Mucosa of rectum (tissue), 2 donors: Measurements from ENCODE around the gene NHEJ1.

Experiments used
- H3K27ac ChIP-seq, 2 donors: one replicate each; pipeline ENCODE4 v1.7.0; 2013; ENCODE audit warnings: inconsistent platforms in 2 of 2, low read depth in 2 of 2, low read length in 2 of 2
- H3K27me3 ChIP-seq, 2 donors: one replicate each; pipeline ENCODE4 v1.7.0; 2013; ENCODE audit warnings: low read length in 2 of 2; ENCODE audit not compliant: control insufficient read depth in 2 of 2, insufficient read depth in 2 of 2
- H3K36me3 ChIP-seq, 2 donors: one replicate each; pipeline ENCODE4 v1.7.0; 2013; ENCODE audit warnings: low read length in 2 of 2; ENCODE audit not compliant: control insufficient read depth in 2 of 2, insufficient read depth in 2 of 2
- H3K4me1 ChIP-seq, 2 donors: one replicate each; pipeline ENCODE4 v1.7.0; 2013; ENCODE audit warnings: low read length in 2 of 2, mild to moderate bottlenecking in 1 of 2; ENCODE audit not compliant: control insufficient read depth in 2 of 2, insufficient read depth in 2 of 2
- H3K4me3 ChIP-seq, 2 donors: one replicate each; pipeline ENCODE4 v1.7.0; 2013; ENCODE audit warnings: low read length in 2 of 2
- H3K9ac ChIP-seq, 2 donors: one replicate each; pipeline ENCODE4 v1.7.0; 2013; ENCODE audit warnings: low read length in 2 of 2, low read depth in 1 of 2, mild to moderate bottlenecking in 1 of 2
- H3K9me3 ChIP-seq, 2 donors: one replicate each; pipeline ENCODE4 v1.7.0; 2013; ENCODE audit warnings: low read length in 2 of 2; ENCODE audit not compliant: control insufficient read depth in 2 of 2
- donor health status: healthy.
- donor health status: Normal muscosa, but diverticular disease.

The NHEJ1 gene

GRCh38 chr2:219090436-219091299 lies 69.9 kb downstream of the NHEJ1 start:
- no peaks in the 10 kb centered on the region for H3K9me3 ChIP-seq
- H3K27ac ChIP-seq: no peak overlapping the region
- no peak overlapping the region for H3K9ac ChIP-seq
- H3K4me1 ChIP-seq: peaks cover 0 to 8% of the 10 kb centered on the region in 2 donors
- H3K27me3 ChIP-seq: no peaks in the 10 kb centered on the region
- H3K4me3 ChIP-seq: no peak overlapping the region
- H3K36me3 ChIP-seq: peaks cover 7 to 9% of the 10 kb centered on the region in 2 donors

GRCh38 chr2:219089330-219089729 lies 71.3 kb downstream of the NHEJ1 start:
- no peak overlapping the region for H3K9ac ChIP-seq
- H3K27ac ChIP-seq: no peak overlapping the region
- no peaks in the 10 kb centered on the region for H3K4me1 ChIP-seq
- H3K4me3 ChIP-seq: no peak overlapping the region
- no peaks in the 10 kb centered on the region for H3K27me3 ChIP-seq
- peaks cover 3 to 6% of the 10 kb centered on the region in 2 donors for H3K36me3 ChIP-seq
- no peaks in the 10 kb centered on the region for H3K9me3 ChIP-seq

GRCh38 chr2:219087848-219088247 lies 72.8 kb downstream of the NHEJ1 start:
- H3K36me3 ChIP-seq: peaks cover 2 to 4% of the 10 kb centered on the region in 2 donors
- H3K27ac ChIP-seq: no peak overlapping the region
- no peaks in the 10 kb centered on the region for H3K9me3 ChIP-seq
- no peak overlapping the region for H3K4me3 ChIP-seq
- H3K4me1 ChIP-seq: peaks cover 7% of the 10 kb centered on the region in 2 donors
- H3K9ac ChIP-seq: no peak overlapping the region
- no peaks in the 10 kb centered on the region for H3K27me3 ChIP-seq

- Histone ChIP-seq H3K9me3 (no peaks in the 10 kb centered on the region), H3K36me3 (peaks cover under 1 to 2% of the 10 kb centered on the region in 2 donors), H3K4me1 (peaks cover 12% of the 10 kb centered on the region in 2 donors), H3K4me3 (no peak overlapping the region), H3K9ac (no peak overlapping the region), H3K27me3 (no peaks in the 10 kb centered on the region), H3K27ac (no peak overlapping the region)
Measured at GRCh38 chr2:219087361-219087760, 73.3 kb downstream of the NHEJ1 start.

GRCh38 chr2:219086196-219086595 lies 74.4 kb downstream of the NHEJ1 start:
- H3K9me3 ChIP-seq: no peaks in the 10 kb centered on the region
- H3K27ac ChIP-seq: no peak overlapping the region
- peaks cover 22% of the 10 kb centered on the region in 2 donors for H3K4me1 ChIP-seq
- no peak overlapping the region for H3K9ac ChIP-seq
- H3K36me3 ChIP-seq: peaks cover 0 to 2% of the 10 kb centered on the region in 2 donors
- H3K4me3 ChIP-seq: no peak overlapping the region
- H3K27me3 ChIP-seq: no peaks in the 10 kb centered on the region

GRCh38 chr2:219084791-219085190 lies 75.8 kb downstream of the NHEJ1 start:
- Histone ChIP-seq H3K4me1 (peaks cover 32 to 34% of the 10 kb centered on the region in 2 donors), H3K4me3 (no peak overlapping the region), H3K36me3 (peaks cover 0 to 2% of the 10 kb centered on the region in 2 donors), H3K27me3 (no peaks in the 10 kb centered on the region), H3K9me3 (no peaks in the 10 kb centered on the region), H3K27ac (no peak overlapping the region), H3K9ac (no peak overlapping the region)

- Histone ChIP-seq H3K9ac (peak overlapping the region in 1 of 2 donors; percentile 62), H3K27ac (peak overlapping the region; percentile 89 to 96), H3K4me3 (peak overlapping the region; percentile 31 to 49)
Measured at GRCh38 chr2:219082332-219082958, 78.2 kb downstream of the NHEJ1 start.

GRCh38 chr2:219081701-219082331 lies 78.8 kb downstream of the NHEJ1 start:
- Histone ChIP-seq H3K9me3 (no peaks in the 10 kb centered on the region), H3K27me3 (no peaks in the 10 kb centered on the region), H3K4me1 (peaks cover 42 to 47% of the 10 kb centered on the region in 2 donors), H3K9ac (peak overlapping the region in 1 of 2 donors; percentile 62), H3K4me3 (peak overlapping the region; percentile 31 to 49), H3K27ac (peak overlapping the region; percentile 89 to 96), H3K36me3 (peaks cover 8 to 12% of the 10 kb centered on the region in 2 donors)

More at GRCh38 chr2:219082332-219082958, 78.2 kb downstream of the NHEJ1 start:
- Histone ChIP-seq H3K27me3 (no peaks in the 10 kb centered on the region), H3K36me3 (peaks cover 2 to 8% of the 10 kb centered on the region in 2 donors), H3K9me3 (no peaks in the 10 kb centered on the region), H3K4me1 (peaks cover 42 to 47% of the 10 kb centered on the region in 2 donors)

GRCh38 chr2:219081096-219081495 lies 79.5 kb downstream of the NHEJ1 start:
- Histone ChIP-seq H3K27me3 (no peaks in the 10 kb centered on the region), H3K9me3 (no peaks in the 10 kb centered on the region), H3K4me3 (no peak overlapping the region), H3K36me3 (peaks cover 13 to 19% of the 10 kb centered on the region in 2 donors), H3K4me1 (peaks cover 42 to 47% of the 10 kb centered on the region in 2 donors), H3K9ac (no peak overlapping the region), H3K27ac (peak overlapping the region; percentile 89 to 96)

GRCh38 chr2:219079417-219079816 lies 81.2 kb downstream of the NHEJ1 start:
- H3K27me3 ChIP-seq: no peaks in the 10 kb centered on the region
- peak overlapping the region; percentile 55 to 56 for H3K9ac ChIP-seq
- H3K4me3 ChIP-seq: peak overlapping the region in 1 of 2 donors; percentile 34
- no peaks in the 10 kb centered on the region for H3K9me3 ChIP-seq
- peaks cover 42 to 47% of the 10 kb centered on the region in 2 donors for H3K4me1 ChIP-seq
- H3K27ac ChIP-seq: peak overlapping the region; percentile 94 to 98
- H3K36me3 ChIP-seq: peaks cover 24 to 35% of the 10 kb centered on the region in 2 donors
